GM19463 (cell line): ENCODE results near the gene GLDN.

Source experiments
- ATAC-seq: cut with Tn5 transposase; IDR thresholded peaks from one replicate; pipeline ENCODE4 v1.9.1; 2021; ENCODE audit warnings: mild to moderate bottlenecking, moderate library complexity; ENCODE audit not compliant: unreplicated experiment

GLDN gene

GRCh38 chr15:51321316-51321715, 20.1 kb upstream of the GLDN start:
- no peak for ATAC-seq

- ATAC-seq, result no peak
These were observed 18.7 kb upstream of the GLDN start for GRCh38 chr15:51322621-51323296.

- no peak for ATAC-seq
These were observed 17.7 kb upstream of the GLDN start for GRCh38 chr15:51323749-51324148.

- ATAC-seq, result no peak
These were observed 16.3 kb upstream of the GLDN start for GRCh38 chr15:51325167-51325566.

GRCh38 chr15:51327081-51327480, 14.4 kb upstream of the GLDN start:
- no peak for ATAC-seq

GRCh38 chr15:51328926-51329325, 12.5 kb upstream of the GLDN start:
- no peak for ATAC-seq

- ATAC-seq, result no peak
These were observed 10.3 kb upstream of the GLDN start for GRCh38 chr15:51331141-51331540.

- ATAC-seq, result no peak
These were observed 9.0 kb upstream of the GLDN start for GRCh38 chr15:51332206-51333147.

- ATAC-seq, result no peak
These were observed 7.9 kb upstream of the GLDN start for GRCh38 chr15:51333571-51333970.

- no peak for ATAC-seq
These were observed 7.4 kb upstream of the GLDN start for GRCh38 chr15:51334011-51334451.

GRCh38 chr15:51335087-51335486, 6.4 kb upstream of the GLDN start:
- no peak for ATAC-seq

- peak; percentile 75 for ATAC-seq
These were observed 5.7 kb upstream of the GLDN start for GRCh38 chr15:51335538-51336410.

GRCh38 chr15:51338496-51338895, 3.0 kb upstream of the GLDN start, which contains the start of gene CYP19A1:
CYP19A1 (minus strand) TSS chr15:51338596; CDS start chr15:51242912, 95,684 bp downstream.
- ATAC-seq, result no peak

GRCh38 chr15:51342227-51342999, 958 bp downstream of the GLDN start:
- no peak for ATAC-seq

- ATAC-seq, result no peak
These were observed 2.0 kb downstream of the GLDN start for GRCh38 chr15:51343466-51343865.

GRCh38 chr15:51346136-51346535, 4.7 kb downstream of the GLDN start:
- ATAC-seq, result no peak

GRCh38 chr15:51348688-51349087, 7.2 kb downstream of the GLDN start:
- ATAC-seq, result peak; percentile 96

GRCh38 chr15:51349156-51349844, 7.8 kb downstream of the GLDN start:
- no peak for ATAC-seq

- ATAC-seq, result no peak
These were observed 9.3 kb downstream of the GLDN start for GRCh38 chr15:51350723-51351122.

- ATAC-seq, result no peak
These were observed 12.5 kb downstream of the GLDN start for GRCh38 chr15:51353976-51354375.
